Measurements from ENCODE around the gene ME2. TPM values are rescaled to one million over a fixed set of nuclear protein-coding genes. Genes with fewer than 3 reads are reported as not detected.
"Not testable (repeated sequence)": the region's sequence is repeated elsewhere in the genome, so short reads cannot be mapped to it uniquely, and the experiment has no call there.

Gene ME2
- total RNA-seq, 2 donors from 2014 or later = 58.4 to 115 TPM

DNA sequence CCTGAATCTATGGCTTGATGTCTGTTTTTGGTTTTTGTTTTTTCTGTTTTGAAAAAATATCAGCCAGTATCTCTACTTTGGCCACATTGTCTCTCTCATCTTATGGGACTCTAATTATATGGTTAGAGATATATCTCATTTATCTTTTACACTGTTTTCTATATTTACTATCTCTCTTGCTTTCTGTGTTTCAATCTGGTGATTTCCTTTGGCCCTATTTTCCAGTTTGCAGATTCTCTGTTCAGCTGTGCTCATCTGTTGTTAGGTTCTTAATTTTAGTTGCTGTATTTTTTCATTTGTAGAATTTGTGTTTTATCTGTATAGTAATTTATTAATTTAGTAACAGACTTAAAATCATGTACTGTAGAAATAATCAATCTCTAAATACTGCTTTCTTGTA is 47.6 kb downstream of the ME2 start:
- H3K4me3 Mint-ChIP-seq = no peak overlapping the region
- H3K36me3 Mint-ChIP-seq (ENCODE audit: low read depth) = peaks cover 88% of the 10 kb centered on the region
- H3K4me1 Mint-ChIP-seq = no peaks in the 10 kb centered on the region
- no peaks in the 10 kb centered on the region for H3K27me3 Mint-ChIP-seq
- no peaks in the 10 kb centered on the region for H3K9me3 Mint-ChIP-seq
- H3K27ac Mint-ChIP-seq = no peak overlapping the region
- ATAC-seq (replicated peaks) = no peak

DNA sequence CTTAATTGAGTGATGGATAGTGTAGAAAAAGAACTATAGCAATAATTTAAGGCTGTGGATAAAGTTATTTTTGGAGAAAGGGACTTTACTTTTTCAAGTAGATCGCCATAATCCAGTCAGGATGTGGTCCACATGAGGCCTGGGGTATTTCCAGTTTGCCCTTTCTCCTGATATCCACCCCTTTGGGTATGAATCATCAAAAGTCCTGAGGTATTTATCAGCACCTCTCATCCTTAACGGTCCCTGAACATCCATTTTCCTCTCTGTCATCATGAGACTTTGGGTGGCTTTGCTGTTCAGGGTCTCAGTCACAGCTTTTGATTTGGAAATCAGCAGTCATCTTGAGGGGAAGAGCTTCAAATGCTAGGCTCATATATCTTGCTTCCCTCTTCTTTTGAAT is 49.6 kb downstream of the ME2 start:
- ATAC-seq (replicated peaks) = no peak
- no peak overlapping the region for H3K27ac Mint-ChIP-seq
- H3K9me3 Mint-ChIP-seq = no peaks in the 10 kb centered on the region
- no peaks in the 10 kb centered on the region for H3K4me1 Mint-ChIP-seq
- H3K4me3 Mint-ChIP-seq = no peak overlapping the region
- no peaks in the 10 kb centered on the region for H3K27me3 Mint-ChIP-seq
- H3K36me3 Mint-ChIP-seq (ENCODE audit: low read depth) = peaks cover 83% of the 10 kb centered on the region

DNA sequence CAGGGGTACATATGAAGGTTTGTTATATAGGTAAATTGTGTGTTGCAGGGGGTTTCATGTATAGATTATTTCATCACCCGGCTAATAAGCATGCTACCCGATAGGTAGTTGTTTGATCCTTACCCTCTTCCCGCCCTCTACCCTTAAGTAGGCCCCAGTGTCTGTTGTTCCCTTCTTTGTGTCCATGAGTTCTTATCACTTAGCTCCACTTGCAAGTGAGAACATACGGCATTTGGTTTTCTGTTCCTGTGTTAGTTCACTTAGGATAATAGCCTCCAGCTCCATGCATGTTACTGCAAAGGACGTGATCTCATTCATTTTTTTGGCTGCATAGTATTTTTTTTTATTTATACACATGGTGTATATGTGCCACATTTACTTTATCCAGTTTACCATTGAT is 54.8 kb downstream of the ME2 start:
- Mint-ChIP-seq H3K4me1 (no peaks in the 10 kb centered on the region), H3K4me3 (no peak overlapping the region), H3K36me3 (ENCODE audit: low read depth) (peaks cover 77% of the 10 kb centered on the region), H3K9me3 (no peaks in the 10 kb centered on the region), H3K27me3 (no peaks in the 10 kb centered on the region), H3K27ac (no peak overlapping the region)
- ATAC-seq (replicated peaks) = no peak

DNA sequence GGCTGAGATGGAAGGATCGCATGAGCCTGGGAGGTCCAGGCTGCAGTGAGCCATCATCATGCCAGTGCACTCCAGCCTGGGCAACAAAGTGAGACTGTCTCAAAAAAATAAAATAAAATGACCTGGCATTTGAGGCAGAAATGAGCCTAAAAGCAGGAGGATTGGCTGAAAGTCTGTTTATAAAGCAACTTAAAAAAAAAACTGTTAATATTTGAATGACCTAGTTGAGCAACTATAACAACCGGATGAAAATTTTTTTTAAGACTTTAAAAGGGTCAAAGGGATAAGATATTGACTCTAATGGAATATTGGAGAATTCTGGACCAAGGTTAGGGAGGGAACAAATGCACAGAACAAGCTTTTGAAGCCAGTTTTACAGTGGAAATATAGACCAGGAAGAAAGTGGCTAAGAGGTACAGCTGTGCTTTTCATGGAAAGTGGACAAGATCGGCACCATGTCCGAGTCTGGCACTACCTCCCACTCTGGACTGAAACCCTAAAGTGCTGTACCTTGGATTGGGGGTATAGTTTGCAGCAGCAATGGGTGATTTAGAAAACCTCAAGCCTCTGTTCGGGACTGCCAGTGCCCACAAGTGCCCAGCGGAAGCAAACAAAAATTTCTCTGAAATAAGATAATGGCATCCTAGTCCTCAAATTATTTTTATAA is 55.8 kb downstream of the ME2 start:
- H3K4me1 Mint-ChIP-seq = no peaks in the 10 kb centered on the region
- no peak overlapping the region for H3K27ac Mint-ChIP-seq
- H3K4me3 Mint-ChIP-seq = no peak overlapping the region
- H3K36me3 Mint-ChIP-seq (ENCODE audit: low read depth) = peaks cover 76% of the 10 kb centered on the region
- no peak for ATAC-seq (replicated peaks)
- H3K27me3 Mint-ChIP-seq = no peaks in the 10 kb centered on the region
- H3K9me3 Mint-ChIP-seq = no peaks in the 10 kb centered on the region

DNA sequence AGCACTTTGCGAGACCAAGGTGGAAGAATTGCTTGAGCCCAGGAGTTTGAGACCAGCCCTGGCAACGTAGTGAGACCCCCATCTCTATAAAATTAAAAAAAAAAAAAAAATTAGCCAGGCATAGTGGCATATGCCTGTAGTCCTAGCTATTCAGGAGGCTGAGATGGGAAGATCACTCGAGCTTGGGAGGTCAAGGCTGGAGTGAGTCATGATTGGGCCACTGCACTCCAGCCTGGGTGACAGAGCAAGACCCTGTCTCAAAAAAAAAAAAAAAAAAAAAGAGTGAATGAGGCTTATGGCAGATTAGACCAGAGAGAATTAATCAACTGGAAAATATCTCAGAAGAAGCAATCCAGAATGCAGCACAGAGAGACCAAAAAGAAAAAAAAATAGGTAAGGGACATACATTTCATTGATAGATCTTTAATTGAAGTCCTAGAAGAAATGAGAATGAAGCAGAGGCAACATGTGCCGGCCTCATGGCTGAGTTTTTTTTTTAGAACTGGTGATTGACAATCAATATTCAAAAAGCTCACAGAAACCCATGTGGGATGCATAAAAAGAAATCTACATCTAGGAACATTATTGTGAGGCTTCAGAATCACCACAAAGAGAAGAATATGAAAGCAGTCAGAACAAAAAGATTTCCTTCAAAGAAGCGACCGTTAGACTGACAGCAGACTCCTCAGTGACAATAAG is 56.7 kb downstream of the ME2 start:
- Mint-ChIP-seq H3K4me3 (no peak overlapping the region), H3K27me3 (no peaks in the 10 kb centered on the region), H3K36me3 (ENCODE audit: low read depth) (peaks cover 75% of the 10 kb centered on the region), H3K9me3 (no peaks in the 10 kb centered on the region), H3K27ac (no peak overlapping the region), H3K4me1 (no peaks in the 10 kb centered on the region)
- ATAC-seq (replicated peaks) = no peak

DNA sequence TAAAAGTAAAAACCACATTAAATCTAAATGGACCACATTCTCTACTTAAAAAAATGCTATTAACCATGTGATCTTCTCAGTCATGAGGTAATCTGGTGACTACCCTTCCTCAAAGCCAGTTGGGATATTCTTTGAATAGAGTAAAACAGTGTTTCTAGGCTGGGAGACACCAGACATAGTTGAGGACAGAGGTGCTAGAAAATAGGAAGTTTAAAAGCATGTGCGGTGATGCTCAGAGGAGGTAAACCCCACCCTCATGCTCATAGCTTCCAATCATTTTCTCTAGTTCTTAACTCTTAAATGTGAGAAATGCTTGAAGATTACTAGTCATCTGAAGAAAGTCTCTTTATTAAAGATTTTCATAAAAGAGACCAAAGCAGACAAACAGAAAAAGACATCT is 58.3 kb downstream of the ME2 start:
- Mint-ChIP-seq H3K27me3 (no peaks in the 10 kb centered on the region), H3K9me3 (no peaks in the 10 kb centered on the region), H3K27ac (peak overlapping the region; percentile 51), H3K36me3 (ENCODE audit: low read depth) (peaks cover 83% of the 10 kb centered on the region), H3K4me3 (no peak overlapping the region), H3K4me1 (no peaks in the 10 kb centered on the region)
- no peak for ATAC-seq (replicated peaks)

DNA sequence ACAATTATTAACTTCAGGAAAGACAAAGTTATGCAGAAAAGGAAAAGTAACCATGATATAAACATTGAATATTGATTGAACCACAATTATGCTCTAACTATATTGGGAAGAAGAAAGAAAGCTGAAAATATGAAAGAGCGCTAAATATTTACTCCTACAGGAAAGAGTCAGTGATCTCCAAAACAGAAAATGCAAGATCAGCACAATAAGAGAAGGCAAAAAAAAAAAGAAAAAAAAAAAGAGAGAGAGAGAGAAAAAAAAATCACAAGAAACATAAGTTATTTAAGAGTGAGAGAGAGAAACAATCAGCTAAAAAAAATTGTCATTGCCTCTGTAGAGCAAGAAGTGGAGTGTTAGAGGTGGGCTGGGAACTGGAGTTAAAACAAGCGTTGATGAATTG is 60.0 kb downstream of the ME2 start:
- no peaks in the 10 kb centered on the region for H3K9me3 Mint-ChIP-seq
- no peak overlapping the region for H3K27ac Mint-ChIP-seq
- H3K4me1 Mint-ChIP-seq = no peaks in the 10 kb centered on the region
- ATAC-seq (replicated peaks) = no peak
- H3K4me3 Mint-ChIP-seq = no peak overlapping the region
- H3K27me3 Mint-ChIP-seq = no peaks in the 10 kb centered on the region
- H3K36me3 Mint-ChIP-seq (ENCODE audit: low read depth) = peaks cover 81% of the 10 kb centered on the region

DNA sequence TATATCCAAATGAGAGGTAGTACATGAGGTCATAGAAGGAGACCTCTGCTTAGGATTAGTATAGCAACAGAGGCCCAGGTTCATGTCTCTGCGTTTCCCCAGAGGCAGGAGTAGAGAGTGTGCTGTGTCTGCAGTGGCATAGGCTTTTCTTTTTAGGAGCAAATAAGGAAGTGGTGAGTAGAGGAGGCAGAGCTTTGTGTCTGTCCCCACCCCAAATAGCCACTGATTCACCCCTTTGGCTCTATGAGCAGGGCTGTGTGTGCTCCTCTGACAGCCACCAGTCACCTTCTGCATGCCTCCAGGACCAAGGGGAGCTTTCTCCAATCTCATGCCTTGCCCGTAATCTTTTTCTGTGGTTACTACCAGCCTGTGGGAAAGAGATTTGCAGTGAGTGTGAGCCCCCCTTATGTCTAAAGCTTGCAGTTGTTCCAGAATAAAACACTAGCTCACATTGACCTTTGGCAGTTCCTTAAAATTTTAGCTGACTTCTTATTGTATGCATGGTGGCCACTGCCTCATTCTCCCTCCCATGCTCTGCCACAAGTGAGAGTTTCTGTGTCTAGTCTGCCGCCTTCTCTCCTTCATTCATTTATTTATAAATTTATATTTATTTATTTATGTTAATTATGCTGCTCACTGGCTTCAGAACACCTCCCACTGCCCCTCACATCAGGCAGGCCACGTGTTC is 65.5 kb downstream of the ME2 start:
- H3K4me3 Mint-ChIP-seq = no peak overlapping the region
- no peaks in the 10 kb centered on the region for H3K27me3 Mint-ChIP-seq
- H3K27ac Mint-ChIP-seq = peak overlapping the region; percentile 41
- H3K4me1 Mint-ChIP-seq = no peaks in the 10 kb centered on the region
- H3K9me3 Mint-ChIP-seq = no peaks in the 10 kb centered on the region
- H3K36me3 Mint-ChIP-seq (ENCODE audit: low read depth) = peaks cover 71% of the 10 kb centered on the region
- ATAC-seq (replicated peaks) = no peak

DNA sequence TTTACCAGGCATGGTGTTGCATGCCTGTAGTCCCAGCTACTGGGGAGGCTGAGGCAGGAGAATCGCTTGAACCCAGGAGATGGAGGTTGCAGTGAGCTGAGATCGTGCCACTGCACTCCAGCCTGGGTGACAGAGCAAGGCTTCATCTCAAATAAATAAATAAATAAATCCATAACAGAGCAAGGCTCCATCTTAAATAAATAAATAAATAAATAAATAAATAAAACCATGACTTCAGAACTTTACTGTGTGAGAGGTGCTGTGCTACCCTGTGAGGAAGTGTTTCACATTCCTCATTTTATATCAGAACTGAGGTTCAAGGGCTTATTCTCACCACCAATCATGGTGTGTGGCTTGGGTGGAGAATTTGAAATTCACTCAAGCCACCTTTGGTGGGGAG is 67.0 kb downstream of the ME2 start:
- peaks cover 58% of the 10 kb centered on the region for H3K36me3 Mint-ChIP-seq (ENCODE audit: low read depth)
- not testable (repeated sequence) for H3K27me3 Mint-ChIP-seq; H3K9me3 Mint-ChIP-seq; H3K27ac Mint-ChIP-seq; H3K4me3 Mint-ChIP-seq; H3K4me1 Mint-ChIP-seq; ATAC-seq (replicated peaks)

DNA sequence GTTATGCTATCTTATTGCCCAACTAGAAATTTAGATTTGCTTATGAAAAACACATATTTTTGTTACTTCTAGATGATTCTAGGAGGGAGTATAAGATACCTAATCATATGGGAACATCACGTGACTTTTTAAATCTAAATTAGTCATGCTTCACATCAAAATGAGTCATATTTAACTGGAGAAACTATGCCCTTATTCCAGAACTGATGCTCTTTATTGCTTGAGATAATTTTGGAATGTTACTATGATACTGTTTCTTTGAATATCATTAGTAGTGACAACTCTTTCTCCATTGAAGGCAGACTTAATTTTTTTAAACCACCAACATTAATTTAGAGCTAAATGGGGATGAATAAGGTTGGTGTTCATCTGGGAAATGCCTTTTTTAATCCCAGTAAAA is 69.0 kb downstream of the ME2 start:
- Mint-ChIP-seq H3K4me1 (no peaks in the 10 kb centered on the region), H3K36me3 (ENCODE audit: low read depth) (peaks cover 44% of the 10 kb centered on the region), H3K9me3 (no peaks in the 10 kb centered on the region), H3K27ac (no peak overlapping the region), H3K27me3 (no peaks in the 10 kb centered on the region), H3K4me3 (no peak overlapping the region)
- peak; percentile 37 for ATAC-seq (replicated peaks)

DNA sequence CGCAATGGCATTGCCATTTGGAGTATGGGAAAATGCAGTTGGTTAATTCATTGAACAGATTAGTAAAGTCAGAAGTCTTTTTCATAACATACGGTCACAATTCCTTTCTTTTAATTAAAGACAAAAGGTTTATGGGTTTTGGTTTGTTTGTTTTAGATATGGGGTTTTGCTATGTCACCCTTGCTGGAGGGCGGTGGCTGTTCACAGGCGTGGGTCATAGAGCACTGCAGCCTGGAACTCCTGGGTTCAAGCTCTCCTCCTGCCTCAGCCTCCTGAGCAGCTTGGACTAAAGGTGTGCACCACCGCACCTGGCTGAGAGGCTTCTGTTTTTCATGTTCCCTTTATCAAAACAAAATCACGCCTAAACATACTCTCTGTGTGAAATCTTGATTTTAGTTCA is 70.3 kb downstream of the ME2 start:
- no peak overlapping the region for H3K4me3 Mint-ChIP-seq
- H3K4me1 Mint-ChIP-seq = no peaks in the 10 kb centered on the region
- ATAC-seq (replicated peaks) = no peak
- H3K9me3 Mint-ChIP-seq = no peaks in the 10 kb centered on the region
- H3K36me3 Mint-ChIP-seq (ENCODE audit: low read depth) = peaks cover 33% of the 10 kb centered on the region
- H3K27me3 Mint-ChIP-seq = no peaks in the 10 kb centered on the region
- H3K27ac Mint-ChIP-seq = no peak overlapping the region

DNA sequence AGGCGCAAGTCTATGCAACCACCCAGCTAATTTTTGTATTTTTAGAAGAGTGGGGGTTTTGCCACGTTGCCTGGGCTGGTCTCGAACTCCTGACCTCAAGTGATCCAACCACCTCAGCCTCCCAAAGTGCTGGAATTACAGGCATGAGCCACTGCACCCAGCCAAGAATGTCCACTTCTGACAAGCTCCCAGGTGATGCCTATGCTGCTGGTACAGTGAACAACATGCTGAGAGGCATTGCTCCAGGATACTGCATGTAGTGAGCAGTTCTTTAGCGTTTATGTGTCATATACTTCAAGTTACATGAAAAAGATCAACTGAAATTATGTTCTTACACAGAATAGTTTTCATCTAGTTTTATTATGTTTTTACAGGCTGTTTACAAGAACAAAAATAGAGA is 71.7 kb downstream of the ME2 start:
- Mint-ChIP-seq H3K27ac (no peak overlapping the region), H3K27me3 (no peaks in the 10 kb centered on the region), H3K4me3 (no peak overlapping the region), H3K36me3 (ENCODE audit: low read depth) (peaks cover 22% of the 10 kb centered on the region), H3K9me3 (no peaks in the 10 kb centered on the region), H3K4me1 (no peaks in the 10 kb centered on the region)
- ATAC-seq (replicated peaks) = no peak

DNA sequence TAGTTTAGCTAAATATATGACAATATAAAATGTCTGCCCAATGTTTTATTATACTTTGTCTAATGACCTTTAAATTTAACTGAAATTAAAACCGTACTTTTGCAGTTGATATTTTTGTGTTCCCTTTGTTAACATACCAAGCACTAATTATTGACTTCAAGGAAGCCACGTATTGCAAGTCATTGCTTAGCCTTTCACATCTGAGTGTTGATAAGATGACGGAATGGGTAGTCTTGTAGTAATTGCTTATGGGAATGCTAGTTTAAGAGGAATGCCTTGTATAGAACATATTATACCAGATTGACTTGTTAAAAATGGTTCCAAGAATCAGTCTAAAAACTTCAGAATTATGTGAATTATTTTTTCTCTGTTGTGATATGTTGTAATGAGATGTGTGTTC is 74.9 kb downstream of the ME2 start:
- Mint-ChIP-seq H3K9me3 (no peaks in the 10 kb centered on the region), H3K27me3 (no peaks in the 10 kb centered on the region), H3K4me1 (no peaks in the 10 kb centered on the region), H3K36me3 (ENCODE audit: low read depth) (no peaks in the 10 kb centered on the region), H3K4me3 (no peak overlapping the region), H3K27ac (no peak overlapping the region)
- ATAC-seq (replicated peaks) = no peak

DNA sequence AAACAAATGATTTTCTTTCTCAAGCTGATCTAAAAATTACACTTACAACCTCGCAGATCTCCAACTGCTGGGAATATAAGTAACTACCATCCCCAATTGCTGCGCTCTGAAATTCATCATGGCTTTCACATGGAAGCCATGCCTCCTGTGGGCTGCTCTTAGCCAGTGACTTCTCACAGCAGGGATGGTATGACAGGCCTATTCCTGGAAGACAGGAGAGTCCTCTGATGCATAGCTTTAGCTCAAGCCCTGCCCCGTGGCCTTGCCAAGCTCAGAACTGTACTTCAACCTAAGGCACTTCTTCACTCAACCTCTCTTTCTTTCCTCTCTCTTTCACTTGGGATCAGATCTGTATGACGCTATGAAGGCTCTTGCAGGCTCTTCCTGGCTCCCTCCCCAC is 76.3 kb downstream of the ME2 start:
- Mint-ChIP-seq H3K4me1 (no peaks in the 10 kb centered on the region), H3K27me3 (no peaks in the 10 kb centered on the region)

DNA sequence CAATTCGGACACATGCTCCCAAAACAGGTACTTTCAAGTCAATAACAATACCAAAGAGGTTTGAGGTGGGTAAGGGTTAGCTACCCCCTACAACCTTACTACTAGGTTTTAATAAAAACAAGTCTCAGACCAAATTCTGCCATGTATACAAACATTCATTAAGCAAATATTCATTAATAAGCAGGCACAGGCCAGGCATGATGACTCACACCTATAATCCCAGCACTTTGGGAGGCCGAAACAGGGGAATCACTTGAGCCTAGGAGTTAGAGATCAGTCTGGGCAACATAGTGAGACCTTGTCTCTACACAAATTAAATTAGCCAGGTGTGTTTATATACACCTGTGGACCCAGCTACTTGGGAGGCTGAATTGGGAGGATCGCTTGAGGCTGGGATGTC is 77.2 kb downstream of the ME2 start:
- no peak for ATAC-seq (replicated peaks)
- H3K36me3 Mint-ChIP-seq (ENCODE audit: low read depth) = no peaks in the 10 kb centered on the region
- H3K27ac Mint-ChIP-seq = no peak overlapping the region
- H3K9me3 Mint-ChIP-seq = no peaks in the 10 kb centered on the region
- H3K4me3 Mint-ChIP-seq = no peak overlapping the region
- no peaks in the 10 kb centered on the region for H3K27me3 Mint-ChIP-seq
- H3K4me1 Mint-ChIP-seq = no peaks in the 10 kb centered on the region

More for the DNA sequence above, 76.3 kb downstream of the ME2 start:
- H3K36me3 Mint-ChIP-seq (ENCODE audit: low read depth) = no peaks in the 10 kb centered on the region
- no peak overlapping the region for H3K27ac Mint-ChIP-seq
- ATAC-seq (replicated peaks) = no peak
- no peak overlapping the region for H3K4me3 Mint-ChIP-seq
- no peaks in the 10 kb centered on the region for H3K9me3 Mint-ChIP-seq
